ENCODE data around the gene NAXD.
"Not testable (repeated sequence)": the region's sequence is repeated elsewhere in the genome, so short reads cannot be mapped to it uniquely, and the experiment has no call there.

The NAXD gene

DNA sequence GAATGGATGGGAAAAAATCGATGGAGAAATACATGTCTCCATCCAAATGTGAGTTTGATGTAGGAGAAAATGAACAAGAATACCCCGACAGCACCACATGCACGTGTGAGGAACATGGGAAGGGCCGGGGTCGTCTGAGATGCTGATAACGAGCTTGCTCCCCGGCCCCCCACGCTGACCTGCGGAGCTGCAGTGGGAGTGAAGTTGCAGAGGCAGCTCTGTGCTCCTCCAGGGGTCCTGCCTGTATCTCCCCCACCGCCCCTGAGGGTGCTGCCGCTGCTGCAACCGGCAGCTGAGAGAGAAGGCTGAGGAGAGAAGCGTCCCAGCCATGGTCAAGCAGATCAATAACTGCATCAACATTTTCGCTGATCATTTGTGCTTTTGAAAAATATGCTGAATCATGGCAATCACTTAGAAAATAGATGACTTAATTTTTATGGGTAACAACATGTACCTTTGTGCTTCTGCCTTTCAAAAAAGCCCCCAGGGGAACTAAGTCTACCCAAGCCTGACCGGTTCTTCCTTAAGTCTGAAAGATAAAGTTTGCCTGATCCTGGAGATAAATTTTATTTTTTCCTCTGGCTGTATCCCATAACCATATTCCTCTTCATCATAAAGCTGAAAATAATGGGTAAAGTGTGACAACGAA is 18.2 kb upstream of the NAXD start:
- no peak for DNase-seq

DNA sequence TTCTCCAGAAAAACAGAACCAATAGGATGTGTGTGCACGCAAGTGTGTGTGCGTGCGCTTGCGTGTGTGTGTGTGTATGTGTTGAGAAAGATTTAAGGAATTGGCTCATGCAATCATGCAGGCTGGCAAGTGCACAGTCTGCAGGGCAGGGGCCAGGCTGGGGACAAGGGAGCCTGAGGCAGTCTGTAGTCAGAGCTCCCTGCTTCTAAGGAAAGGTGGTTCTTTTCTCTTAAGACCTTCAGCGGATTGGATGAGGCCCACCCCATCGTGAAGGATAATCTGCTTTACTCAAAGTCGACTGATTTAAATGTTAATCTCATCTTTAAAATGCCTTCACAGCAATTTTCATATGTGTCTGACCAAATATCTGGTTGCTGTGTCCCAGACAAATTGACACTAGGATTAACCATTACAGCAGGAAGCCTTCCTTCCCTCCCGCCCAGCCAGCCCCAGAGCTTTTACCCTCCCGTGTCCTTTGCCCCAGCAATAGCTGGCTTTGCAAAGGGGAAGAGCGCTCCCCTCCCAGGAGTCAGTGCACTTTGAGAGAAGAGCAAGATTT is 15.0 kb upstream of the NAXD start:
- no peak for DNase-seq

DNA sequence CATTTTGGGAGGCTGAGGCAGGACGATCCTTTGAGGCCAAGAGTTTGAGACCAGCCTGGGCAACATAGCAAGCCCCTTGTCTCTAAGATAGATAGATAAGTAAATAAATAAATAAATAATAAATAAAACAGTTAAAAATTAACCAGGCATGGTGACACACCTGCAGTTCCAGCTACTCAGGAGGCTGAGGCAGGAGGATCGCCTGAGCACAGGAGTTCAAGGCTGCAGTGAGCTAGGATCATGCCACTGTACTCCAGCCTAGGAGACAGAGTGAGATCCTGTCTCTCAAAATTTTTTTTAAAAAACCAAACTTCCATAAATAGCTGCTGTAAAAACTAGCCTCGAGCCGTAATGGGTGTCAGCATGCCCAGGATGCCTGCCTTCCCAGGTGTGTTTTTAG is 14.4 kb upstream of the NAXD start:
- DNase-seq, result no peak

- DNase-seq, result no peak
Observed at GRCh38 chr13:110605132-110605531, 10.2 kb upstream of the NAXD start.

DNA sequence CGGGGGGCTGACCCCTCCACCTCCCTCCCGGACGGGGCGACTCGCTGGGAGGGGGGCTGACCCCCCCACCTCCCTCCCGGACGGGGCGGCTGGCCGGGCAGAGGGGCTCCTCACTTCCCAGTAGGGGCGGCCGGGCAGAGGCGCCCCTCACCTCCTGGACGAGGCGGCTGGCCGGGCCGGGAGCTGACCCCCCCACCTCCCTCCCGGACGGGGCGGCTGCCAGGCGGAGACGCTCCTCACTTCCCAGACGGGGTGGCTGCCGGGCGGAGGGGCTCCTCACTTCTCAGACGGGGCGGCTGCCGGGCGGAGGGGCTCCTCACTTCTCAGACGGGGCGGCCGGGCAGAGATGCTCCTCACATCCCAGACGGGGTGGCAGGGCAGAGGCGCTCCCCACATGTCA is 9.1 kb upstream of the NAXD start:
- not testable (repeated sequence) for DNase-seq

DNA sequence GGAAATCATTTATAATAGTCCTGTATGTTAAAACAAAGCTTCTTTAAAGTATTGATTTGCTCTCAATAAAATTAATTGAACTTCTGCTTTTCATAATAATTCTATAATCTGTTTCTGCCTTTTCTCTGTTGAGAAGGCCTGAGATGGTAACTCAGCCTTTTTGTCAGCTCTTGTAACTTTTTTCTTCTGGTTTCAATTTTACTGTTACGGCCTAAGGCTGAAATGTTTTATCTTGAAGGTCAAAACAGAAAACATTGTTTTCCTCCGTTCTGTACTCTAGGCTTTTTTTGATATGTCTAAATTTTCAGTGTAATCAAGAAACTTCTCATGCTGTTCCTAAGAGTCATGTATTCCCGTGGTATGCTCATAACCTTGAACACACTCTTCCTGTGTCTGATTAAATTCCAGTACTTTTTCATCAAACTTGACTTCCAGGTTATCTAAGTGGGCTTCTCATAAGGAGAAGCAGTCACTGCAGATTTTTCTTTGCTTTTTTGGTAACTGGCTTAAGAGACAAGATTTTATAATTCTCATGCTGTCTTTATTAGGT is 7.6 kb upstream of the NAXD start:
- DNase-seq, result no peak

DNA sequence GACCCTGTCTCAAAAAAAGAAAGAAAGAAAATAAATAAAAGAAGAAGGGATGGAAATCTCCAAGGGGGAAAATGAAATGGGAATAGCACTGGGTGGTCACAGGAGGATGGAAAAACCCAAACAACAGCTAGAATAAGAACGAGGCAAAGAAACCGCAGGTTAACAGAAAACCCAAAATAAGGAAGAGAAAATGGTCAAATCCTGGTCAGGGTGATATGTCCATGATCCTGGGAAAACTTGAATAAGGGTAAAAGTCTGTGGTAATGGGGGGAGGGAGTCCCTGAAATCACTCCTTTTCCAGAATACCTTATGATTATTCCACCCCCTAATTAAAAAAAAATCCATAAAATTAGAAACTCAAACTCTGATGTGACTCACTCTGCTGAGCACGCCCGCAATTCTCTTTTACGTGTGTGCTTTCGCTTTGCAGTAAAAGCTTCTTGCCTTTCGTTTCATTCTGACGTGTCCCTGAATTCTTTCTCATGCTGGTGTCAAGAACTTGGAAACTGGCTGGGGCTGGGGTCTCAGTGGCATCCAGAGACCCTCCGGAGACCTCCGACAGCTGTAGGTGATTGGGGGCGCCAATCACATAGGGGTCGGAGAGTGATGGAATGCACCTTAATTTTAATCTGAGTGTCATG is 4.3 kb upstream of the NAXD start:
- no peak for DNase-seq

- no peak for DNase-seq
Observed at GRCh38 chr13:110615005-110615321, 382 bp upstream of the NAXD start.

- DNase-seq, result peak; percentile 44
Observed at GRCh38 chr13:110616103-110617101, 1.1 kb downstream of the NAXD start.

DNA sequence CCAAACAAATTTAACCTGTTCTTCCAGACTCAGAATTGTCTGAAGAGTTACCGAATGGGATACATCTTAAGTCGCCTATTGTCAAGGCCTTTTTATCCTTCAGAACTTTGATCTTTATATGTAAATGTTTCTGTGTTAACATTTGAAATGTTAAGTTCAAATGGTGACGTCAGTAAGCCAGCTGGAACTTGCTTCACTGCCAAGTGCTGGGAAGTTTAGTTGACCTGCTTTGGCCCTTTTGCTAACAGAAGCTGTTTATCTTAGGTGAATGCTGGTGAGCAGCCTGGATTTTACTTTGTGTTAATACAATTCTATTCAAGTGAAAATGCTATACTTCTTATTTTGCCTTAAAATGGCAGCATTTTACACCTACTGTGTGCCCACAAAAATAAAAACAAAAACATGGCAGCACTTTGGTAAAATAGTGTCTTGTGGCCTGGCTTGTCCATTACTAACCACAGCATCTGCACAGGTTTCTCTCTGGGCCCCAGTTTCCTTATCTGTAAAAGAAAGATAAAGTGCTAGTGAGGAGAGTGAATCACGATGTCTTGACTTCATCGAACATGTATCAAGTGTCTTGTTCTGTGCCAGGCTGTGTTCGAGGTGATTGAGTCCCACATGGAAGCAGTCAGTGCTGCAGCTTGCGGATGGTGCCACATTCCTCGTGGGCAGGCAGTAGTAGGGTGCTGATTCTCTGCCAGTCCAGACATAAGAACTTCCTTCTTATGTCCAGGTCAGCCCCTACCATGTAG is 2.2 kb downstream of the NAXD start:
- DNase-seq, result no peak

GRCh38 chr13:110618167-110618566 is 2.8 kb downstream of the NAXD start:
- DNase-seq, result no peak

GRCh38 chr13:110618780-110619179 is 3.4 kb downstream of the NAXD start:
- DNase-seq, result no peak

DNA sequence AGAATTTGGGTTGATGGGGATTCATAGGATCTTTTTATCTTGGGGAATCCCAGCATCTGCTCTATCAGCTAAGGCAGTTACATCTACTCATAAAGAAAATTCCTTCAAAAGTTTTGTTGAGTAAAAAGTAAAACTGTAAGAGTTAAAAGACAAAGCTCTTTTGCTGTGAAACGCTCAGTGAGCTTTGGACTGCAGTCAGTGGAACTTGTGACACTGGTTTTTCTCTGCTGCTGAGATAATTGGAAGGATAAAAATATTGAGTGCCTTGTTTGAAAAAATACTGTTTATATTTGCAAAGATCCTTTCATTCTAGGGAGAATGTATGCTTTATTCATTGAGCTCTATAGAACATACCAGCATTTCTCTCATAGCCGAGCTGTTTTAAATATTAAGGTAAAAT is 5.3 kb downstream of the NAXD start:
- no peak for DNase-seq

- DNase-seq, result no peak
Observed at GRCh38 chr13:110624766-110625756, 9.7 kb downstream of the NAXD start.

DNA sequence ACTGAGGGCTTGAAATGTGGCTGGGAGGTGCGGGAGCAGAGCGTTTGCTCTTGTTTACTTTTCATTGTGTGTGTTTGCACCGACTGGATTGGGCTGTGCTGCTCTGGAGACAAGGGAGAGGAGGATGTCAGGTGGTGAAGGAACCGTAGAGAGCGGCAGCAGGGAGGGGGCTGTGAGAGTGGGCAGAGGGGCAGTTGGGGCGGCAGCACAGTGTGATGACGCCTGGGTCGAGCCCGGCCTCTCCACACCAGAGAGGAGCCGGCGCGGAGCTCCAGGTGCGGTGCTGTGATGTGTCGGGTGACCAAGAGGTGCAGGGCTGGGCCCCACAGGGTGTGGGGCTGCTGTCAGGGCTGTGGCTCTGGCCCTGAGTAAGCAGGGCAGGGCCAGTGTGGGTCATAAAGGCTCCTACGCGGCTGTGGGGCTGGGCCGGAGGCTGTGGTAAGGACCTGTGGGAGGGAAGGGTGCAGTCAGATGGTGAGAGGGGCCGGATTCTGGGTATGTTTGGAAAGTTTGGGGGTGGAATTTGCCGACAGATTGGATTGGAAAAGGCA is 10.5 kb downstream of the NAXD start:
- no peak for DNase-seq

GRCh38 chr13:110626521-110626920 is 11.2 kb downstream of the NAXD start:
- DNase-seq, result no peak

DNA sequence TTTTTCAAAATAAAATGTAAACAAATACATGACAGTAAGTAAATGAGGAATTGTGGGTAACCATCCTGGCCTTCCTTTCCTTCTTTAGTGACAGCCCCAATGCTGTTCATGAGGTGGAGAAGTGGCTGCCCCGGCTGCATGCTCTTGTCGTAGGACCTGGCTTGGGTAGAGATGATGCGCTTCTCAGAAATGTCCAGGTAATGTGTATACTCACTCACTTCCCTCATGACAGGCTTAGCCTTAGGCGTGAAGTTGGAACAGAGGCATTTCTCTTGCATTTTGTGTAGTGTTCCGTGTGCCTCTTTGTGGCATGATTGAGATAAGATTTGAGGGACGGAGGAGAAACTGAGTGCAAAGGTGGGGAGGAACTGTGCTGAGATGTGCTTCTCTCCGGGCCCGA is 12.0 kb downstream of the NAXD start:
- no peak for DNase-seq

DNA sequence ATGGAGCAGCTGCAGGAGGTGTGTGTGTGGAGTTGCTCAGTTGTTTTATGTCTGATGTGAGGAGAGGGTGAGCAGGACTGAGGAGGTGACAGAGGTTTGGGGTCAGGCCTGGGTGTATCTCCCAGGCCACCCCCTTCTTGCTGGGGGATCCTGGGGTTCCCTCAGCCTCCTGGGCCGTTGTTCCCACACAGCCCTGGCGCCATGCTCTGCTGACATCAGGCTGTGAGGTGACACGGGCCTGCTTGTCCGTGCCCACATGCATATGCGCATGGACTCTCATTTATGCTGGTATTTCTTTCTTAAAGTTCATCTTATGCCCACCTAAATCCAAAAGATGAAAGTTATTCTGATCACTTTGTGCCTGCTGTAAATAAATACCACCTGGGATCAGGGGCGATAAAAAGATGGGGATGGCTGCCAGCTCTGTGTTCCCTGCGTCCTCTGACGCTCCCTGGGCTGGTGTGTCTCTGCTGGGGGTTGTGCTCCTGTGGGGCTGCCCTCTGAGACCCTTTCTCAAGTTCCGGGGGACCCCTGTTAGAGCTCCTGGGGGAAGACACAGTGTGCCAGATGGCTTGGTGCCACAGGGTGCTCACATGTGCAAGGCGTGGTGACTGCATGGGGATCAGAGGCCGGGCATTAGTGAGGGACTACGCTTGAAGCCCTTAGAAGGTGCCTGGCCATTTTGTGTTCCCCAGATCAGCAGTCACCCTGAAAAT is 12.6 kb downstream of the NAXD start:
- DNase-seq, result no peak

DNA sequence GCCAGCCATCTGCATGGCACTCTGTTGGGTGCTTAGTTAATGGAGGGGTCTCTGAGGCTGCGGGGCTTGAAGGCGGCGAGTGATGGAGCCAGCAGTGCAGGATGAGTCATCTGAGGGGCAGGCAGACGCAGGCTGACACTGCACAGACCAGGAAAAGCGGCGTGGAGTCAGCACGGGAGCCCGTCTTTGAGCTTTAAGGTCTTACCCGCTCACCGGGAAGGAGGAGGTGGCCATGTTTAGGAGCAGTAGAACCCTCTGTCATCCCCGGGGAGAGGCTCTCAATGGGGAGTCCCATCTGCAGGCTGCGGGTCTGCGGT is 13.1 kb downstream of the NAXD start:
- DNase-seq, result no peak

DNA sequence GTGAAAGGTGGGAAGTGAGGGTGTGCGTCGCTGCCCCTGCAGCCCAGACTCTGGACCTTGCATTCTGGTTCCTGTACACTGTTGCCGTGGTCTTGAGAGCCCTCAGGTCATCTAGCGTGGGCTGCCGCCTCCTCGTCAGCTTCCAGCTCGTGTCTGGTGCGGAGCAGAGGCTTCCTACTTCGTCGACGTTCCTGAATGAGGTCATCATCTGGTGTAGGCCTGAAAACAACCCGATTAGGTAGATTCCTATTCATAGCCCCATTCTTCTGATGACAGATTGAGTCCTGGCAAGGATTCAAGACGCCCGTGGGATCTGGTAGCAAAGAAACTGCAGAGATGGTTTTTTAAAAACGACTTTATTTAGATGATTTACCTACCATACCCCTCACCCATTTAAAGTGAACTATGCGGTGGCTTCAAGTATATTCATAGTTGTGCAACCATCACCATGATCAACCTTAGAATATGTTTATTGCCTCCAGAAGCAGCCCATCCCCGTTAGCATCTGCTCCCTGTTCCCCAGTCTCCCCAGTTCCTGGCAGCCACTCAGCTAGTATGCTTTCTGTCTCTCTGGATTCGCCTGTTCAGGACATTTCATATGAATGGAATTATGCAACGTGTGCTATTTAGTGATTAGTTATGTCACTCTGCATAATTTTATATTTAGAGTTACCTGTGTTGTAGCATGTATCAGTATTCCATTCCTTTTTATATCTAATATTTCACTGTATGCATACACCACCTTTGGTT is 13.8 kb downstream of the NAXD start:
- no peak for DNase-seq
